GM23248 (cell line): ENCODE results near the gene IRAK1BP1. TPM values are rescaled to one million over a fixed set of nuclear protein-coding genes. Genes with fewer than 3 reads are reported as not detected.

Source experiments
- DNase-seq: peaks from one replicate; pipeline ENCODE4 v3.0.0-alpha.2; 2015
- H2AFZ ChIP-seq: fragments of 200-600 bp; sonication (generic); 2 replicates; pipeline ENCODE4 v1.6.1; 2016; ENCODE audit warnings: antibody characterized with exemption
- H3F3A ChIP-seq: fragments of 200-600 bp; sonication (generic); 2 replicates; pipeline ENCODE4 v1.6.1; 2016; ENCODE audit warnings: mild to moderate bottlenecking, antibody characterized with exemption, mixed run types; ENCODE audit not compliant: insufficient read depth
- H3K27ac ChIP-seq: fragments of 200-600 bp; sonication (generic); 2 replicates; pipeline ENCODE4 v1.5.1; 2016; ENCODE audit warnings: mild to moderate bottlenecking
- H3K27me3 ChIP-seq: fragments of 200-600 bp; sonication (generic); replicated peaks from 2 replicates; pipeline ENCODE4 v1.6.1; 2016; ENCODE audit warnings: mild to moderate bottlenecking; ENCODE audit not compliant: insufficient read depth
- H3K36me3 ChIP-seq: fragments of 200-600 bp; sonication (generic); 2 replicates; pipeline ENCODE4 v1.6.1; 2016; ENCODE audit warnings: low read depth, mild to moderate bottlenecking
- H3K4me1 ChIP-seq: fragments of 200-600 bp; sonication (generic); 2 replicates; pipeline ENCODE4 v1.6.1; 2016; ENCODE audit warnings: mild to moderate bottlenecking; ENCODE audit not compliant: insufficient read depth
- H3K4me2 ChIP-seq: fragments of 200-600 bp; sonication (generic); one replicate; pipeline ENCODE4 v1.6.1; 2016; ENCODE audit warnings: mild to moderate bottlenecking; ENCODE audit not compliant: unreplicated experiment
- H3K4me3 ChIP-seq: fragments of 200-600 bp; sonication (generic); 2 replicates; pipeline ENCODE4 v1.5.1; 2016; ENCODE audit warnings: mild to moderate bottlenecking
- H3K79me2 ChIP-seq: fragments of 200-600 bp; sonication (generic); 2 replicates; pipeline ENCODE4 v1.6.1; 2016; ENCODE audit warnings: mild to moderate bottlenecking; ENCODE audit not compliant: insufficient read depth
- H3K9ac ChIP-seq: fragments of 200-600 bp; sonication (generic); 2 replicates; pipeline ENCODE4 v1.6.1; 2016; ENCODE audit warnings: mild to moderate bottlenecking
- H3K9me2 ChIP-seq: fragments of 200-600 bp; sonication (generic); 2 replicates; pipeline ENCODE4 v1.6.1; 2016; ENCODE audit warnings: mixed run types, mild to moderate bottlenecking, moderate library complexity; ENCODE audit not compliant: insufficient read depth
- H3K9me3 ChIP-seq: fragments of 200-600 bp; sonication (generic); one replicate; pipeline ENCODE4 v1.6.1; 2017; ENCODE audit warnings: low read depth
- H4K20me1 ChIP-seq: fragments of 200-600 bp; sonication (generic); 2 replicates; pipeline ENCODE4 v1.6.0; 2016; ENCODE audit not compliant: insufficient read depth
- EZH2 ChIP-seq: fragments of 200-600 bp; sonication (generic); IDR thresholded peaks from 2 replicates; pipeline ENCODE4 v1.6.1; 2018; ENCODE audit warnings: antibody characterized with exemption, mild to moderate bottlenecking; ENCODE audit not compliant: insufficient read depth, poor library complexity, severe bottlenecking
- EZH2phosphoT487 ChIP-seq: fragments of 200-600 bp; sonication (generic); IDR thresholded peaks from 2 replicates; pipeline ENCODE4 v1.6.1; 2018; ENCODE audit warnings: antibody characterized with exemption, moderate library complexity, mild to moderate bottlenecking, low read depth; ENCODE audit not compliant: insufficient read depth
- WGBS, 2 experiments: methylation state at CpG; one replicate each; pipeline ENCODE4 v1.1.6; 2015 to 2017; ENCODE audit warnings: low lambda C conversion rate in 2 of 2, low coverage in 1 of 2; ENCODE audit errors: missing lambda C conversion rate in 2 of 2; 5-methylcytosine and 5-hydroxymethylcytosine counted together
- in situ Hi-C: fragments of 300-500 bp; cut with MboI; formaldehyde crosslinking; loops from 2 replicates; pipeline ENCODE4 v1.15.0; 2020
- polyA plus RNA-seq: library from polyadenylated mRNA; unstranded; fragments of >200 nt; fragmentation: Nextera tagmentation; extraction: Ambion mirVana; gene quantifications from 2 replicates; pipeline ENCODE4 v1.2.1, GENCODE V29; 2016
- total RNA-seq: library from RNA; depleted of rRNA; stranded (reverse); fragments of >200 nt; shearing (Covaris generic); gene quantifications from 2 replicates; pipeline ENCODE4 v1.2.3, GENCODE V29; 2014

Gene IRAK1BP1
- total and polyA plus RNA-seq, 2 experiments from 2014 or later, result 2.0 to 4.2 TPM

DNA sequence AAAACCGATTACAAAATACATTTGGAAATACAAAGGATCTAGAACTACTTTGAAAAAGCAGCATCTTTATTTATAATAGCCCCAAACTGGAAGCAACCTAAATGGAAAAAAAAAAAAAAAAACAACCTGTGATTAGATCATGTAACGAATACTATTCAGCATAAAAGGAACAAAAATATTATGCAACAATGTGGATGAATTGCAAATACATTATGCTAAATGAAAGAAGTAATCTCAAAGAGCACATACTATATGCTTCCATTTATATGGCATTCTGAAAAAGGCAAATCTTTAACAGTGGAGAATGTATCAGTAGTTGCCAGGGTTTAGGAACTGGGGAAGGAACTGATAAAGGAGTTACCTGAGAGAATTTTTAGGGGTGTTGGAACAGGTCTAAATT is 28.9 kb downstream of the IRAK1BP1 start:
- no peak for DNase-seq
- H3K9me2 ChIP-seq, result no peaks in the 10 kb centered on the region
- WGBS, 2 experiments, result 87 to 93% methylated on average over 2 of the region's 2 CpGs
- no peak overlapping the region for H3K27ac ChIP-seq
- in situ Hi-C loops, result no loop called here
- H3K79me2 ChIP-seq, result no peaks in the 10 kb centered on the region
- no peaks in the 10 kb centered on the region for H3K4me1 ChIP-seq
- no peak overlapping the region for H3K4me3 ChIP-seq
- H3K36me3 ChIP-seq, result no peaks in the 10 kb centered on the region; the same call in 1 of the 2 replicates
- no peaks in the 10 kb centered on the region for H3K27me3 ChIP-seq
- H4K20me1 ChIP-seq, result no peaks in the 10 kb centered on the region
- TF ChIP-seq EZH2 (no peak), EZH2phosphoT487 (no peak)
- no peak overlapping the region for H3K4me2 ChIP-seq
- no peak overlapping the region for H2AFZ ChIP-seq
- H3K9ac ChIP-seq, result no peak overlapping the region
- no peaks in the 10 kb centered on the region for H3K9me3 ChIP-seq
- H3F3A ChIP-seq, result no peaks in the 10 kb centered on the region

GRCh38 chr6:78908621-78909020 is 41.3 kb downstream of the IRAK1BP1 start:
- Histone ChIP-seq H3F3A (peaks cover 23% of the 10 kb centered on the region), H3K9me3 (no peaks in the 10 kb centered on the region), H3K27me3 (no peaks in the 10 kb centered on the region), H3K4me1 (peaks cover 50% of the 10 kb centered on the region), H4K20me1 (no peaks in the 10 kb centered on the region), H3K36me3 (no peaks in the 10 kb centered on the region), H3K9me2 (no peaks in the 10 kb centered on the region), H2AFZ (peak overlapping the region; percentile 87), H3K9ac (no peak overlapping the region), H3K79me2 (no peaks in the 10 kb centered on the region), H3K4me2 (no peak overlapping the region), H3K27ac (0 out of 2 replicates have a peak overlapping the region, but pooled peaks have one; percentile 46), H3K4me3 (no peak overlapping the region)
- in situ Hi-C loops, result no loop called here
- 54 to 62% methylated on average over 2 of the region's 2 CpGs for WGBS, 2 experiments
- TF ChIP-seq EZH2 (no peak), EZH2phosphoT487 (no peak)
- peak; percentile 21 for DNase-seq

GRCh38 chr6:78909391-78909790 is 42.0 kb downstream of the IRAK1BP1 start:
- peak; percentile 82 for DNase-seq
- 0 to 5% methylated on average over 3 of the region's 3 CpGs for WGBS, 2 experiments
- H2AFZ ChIP-seq, result peak overlapping the region; percentile 87

DNA sequence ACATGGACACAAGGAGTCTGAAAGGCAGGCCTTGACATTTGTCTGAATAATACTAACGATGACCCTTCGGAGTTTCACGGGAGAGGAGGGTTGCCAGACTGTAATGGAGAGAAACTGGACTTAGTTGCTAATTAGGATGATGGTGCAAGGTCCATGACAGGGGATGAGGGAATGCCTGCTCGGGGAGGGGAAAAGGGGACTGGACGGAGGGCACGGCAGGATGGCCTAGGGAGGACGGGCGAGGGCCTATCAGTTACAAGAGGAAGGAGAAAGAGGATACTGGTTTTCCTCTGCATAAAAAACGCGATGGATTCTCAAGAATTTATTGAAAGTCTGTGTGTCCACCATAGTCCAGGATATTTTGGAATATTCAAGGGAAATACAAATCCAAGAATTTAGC is 42.7 kb downstream of the IRAK1BP1 start:
- TF ChIP-seq EZH2phosphoT487 (no peak), EZH2 (no peak)
- Histone ChIP-seq H3F3A (peaks cover 20% of the 10 kb centered on the region), H3K27ac (peak overlapping the region; percentile 46; the same call in 1 of the 2 replicates), H3K4me1 (peaks cover 37% of the 10 kb centered on the region), H3K4me3 (peak overlapping the region; percentile 75), H3K36me3 (no peaks in the 10 kb centered on the region), H4K20me1 (no peaks in the 10 kb centered on the region), H2AFZ (peak overlapping the region; percentile 87), H3K79me2 (no peaks in the 10 kb centered on the region), H3K9me2 (no peaks in the 10 kb centered on the region), H3K9me3 (no peaks in the 10 kb centered on the region), H3K9ac (peak overlapping the region; percentile 55), H3K4me2 (peak overlapping the region; percentile 85), H3K27me3 (no peaks in the 10 kb centered on the region)
- no peak for DNase-seq
- in situ Hi-C loops, result no loop called here
- WGBS, 2 experiments, result 66 to 67% methylated on average over 10 of the region's 10 CpGs

More at GRCh38 chr6:78909391-78909790, 42.0 kb downstream of the IRAK1BP1 start:
- no peaks in the 10 kb centered on the region for H3K9me3 ChIP-seq
- no peaks in the 10 kb centered on the region for H3K79me2 ChIP-seq
- no peak overlapping the region for H3K9ac ChIP-seq
- H3K27me3 ChIP-seq, result no peaks in the 10 kb centered on the region
- H4K20me1 ChIP-seq, result no peaks in the 10 kb centered on the region
- in situ Hi-C loops, result no loop called here
- no peak for TF ChIP-seq EZH2phosphoT487
- no peak overlapping the region for H3K4me3 ChIP-seq
- no peaks in the 10 kb centered on the region for H3K36me3 ChIP-seq
- H3K9me2 ChIP-seq, result no peaks in the 10 kb centered on the region
- peaks cover 43% of the 10 kb centered on the region for H3K4me1 ChIP-seq
- peak overlapping the region; percentile 46 for H3K27ac ChIP-seq
- peaks cover 23% of the 10 kb centered on the region for H3F3A ChIP-seq
- peak overlapping the region; percentile 85 for H3K4me2 ChIP-seq
